Measurements from ENCODE around the gene BRPF3. TPM values are rescaled to one million over a fixed set of nuclear protein-coding genes. Genes with fewer than 3 reads are reported as not detected.

Gene BRPF3
- total and polyA plus RNA-seq, 9 of the 15 experiments (the other 6 are each of a cell fraction or from before 2014, with no cell fraction given) = 2.2 to 19.3 (median 8.0) TPM

DNA sequence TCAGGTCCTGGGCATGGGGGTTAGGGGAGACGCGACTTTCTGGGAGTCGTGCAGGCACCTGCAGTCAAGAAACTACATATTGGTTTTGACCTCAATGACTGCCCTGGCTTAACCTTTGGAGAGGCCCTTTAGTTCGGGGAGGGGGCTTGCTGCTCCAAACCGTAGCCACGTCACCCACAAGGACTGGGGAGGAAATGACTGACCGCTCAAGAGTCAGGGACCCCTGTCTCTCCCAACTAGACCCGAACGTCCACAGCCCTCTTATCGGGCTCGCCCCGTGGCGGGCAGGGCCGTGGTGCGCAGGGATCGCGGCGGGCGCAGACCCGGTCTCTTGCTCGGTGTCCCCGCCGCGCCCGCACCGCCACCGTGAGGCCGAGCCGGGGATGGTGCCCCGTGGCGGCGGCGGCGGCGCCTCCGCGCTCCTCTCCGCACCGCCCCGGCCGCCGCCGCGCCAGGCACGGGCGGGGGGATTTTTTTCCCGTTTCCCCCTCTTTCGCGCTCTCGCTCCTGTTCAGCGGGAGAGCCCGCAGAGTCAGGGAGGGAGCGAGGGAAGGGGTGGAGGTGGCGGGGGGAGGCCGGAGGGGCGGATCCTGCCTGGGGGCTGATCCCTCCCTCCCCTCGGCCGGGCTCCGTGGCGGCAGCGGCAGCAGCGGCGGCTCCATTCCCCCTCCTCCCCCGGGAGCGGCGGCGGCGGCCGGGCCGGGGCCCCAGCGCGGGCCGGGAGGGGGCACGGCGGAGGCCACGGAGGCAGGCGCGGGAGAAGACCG lies at the start of gene BRPF3 (continued):
- TF ChIP-seq PCBP1 (IDR thresholded peaks at IDR 0.05; ENCODE audit: low read depth, low read length, poor library complexity, severe bottlenecking) (peak; percentile 82), HDAC3 (IDR thresholded peaks at IDR 0.05; ENCODE audit: borderline replicate concordance, partially characterized antibody) (no peak), ZKSCAN3 (CRISPR knock-in tag; IDR thresholded peaks at IDR 0.05) (no peak), CHD4 (IDR thresholded peaks at IDR 0.05; ENCODE audit: insufficient read depth, insufficient replicate concordance, low read depth, low read length, poor library complexity, severe bottlenecking) (no peak), ZNF232 (CRISPR knock-in tag; IDR thresholded peaks at IDR 0.05) (no peak), ETS2 (tag; IDR thresholded peaks at IDR 0.05; ENCODE audit: borderline replicate concordance, poor library complexity, severe bottlenecking) (no peak), MTA2 (IDR thresholded peaks at IDR 0.05; ENCODE audit: low read depth) (no peak), NR2C1 (IDR thresholded peaks at IDR 0.05) (no peak), NR2C1 (tag; IDR thresholded peaks at IDR 0.05) (no peak), SAFB2 (IDR thresholded peaks at IDR 0.05; ENCODE audit: borderline replicate concordance, low read depth, low read length, severe bottlenecking) (no peak), KLF13 (tag; IDR thresholded peaks at IDR 0.05; ENCODE audit: borderline replicate concordance, low read depth) (no peak), PBX2 (CRISPR knock-in tag; IDR thresholded peaks at IDR 0.05; ENCODE audit: low read depth) (no peak), PBX2 (tag; conservative IDR thresholded peaks at IDR 0.05; ENCODE audit: low read depth) (no peak), ZNF780A (CRISPR knock-in tag; IDR thresholded peaks at IDR 0.05) (no peak), FOXK2 (conservative IDR thresholded peaks at IDR 0.05 in 1 of 2, IDR thresholded peaks at IDR 0.05 in 1 of 2; ENCODE audit: low read depth in 2 of 2) (no peak), TOE1 (IDR thresholded peaks at IDR 0.05; ENCODE audit: borderline replicate concordance) (no peak), TOE1 (CRISPR knock-in tag; IDR thresholded peaks at IDR 0.05; ENCODE audit: borderline replicate concordance, low read depth) (no peak), ZC3H4 (CRISPR knock-in tag; IDR thresholded peaks at IDR 0.05; ENCODE audit: borderline replicate concordance) (peak; percentile 46; the same call in 1 of the 2 replicates), ZFP30 (CRISPR knock-in tag; IDR thresholded peaks at IDR 0.05; ENCODE audit: borderline replicate concordance) (no peak), NEUROD1 (IDR thresholded peaks at IDR 0.05; ENCODE audit: borderline replicate concordance, low read depth, low read length, partially characterized antibody) (peak; percentile 25), SRSF9 (IDR thresholded peaks at IDR 0.05; ENCODE audit: borderline replicate concordance, low read depth, low read length) (no peak), MCM5 (IDR thresholded peaks at IDR 0.05; ENCODE audit: low read depth) (no peak), CEBPG (CRISPR knock-in tag; IDR thresholded peaks at IDR 0.05) (no peak), CEBPG (tag; conservative IDR thresholded peaks at IDR 0.05 in 1 of 2, IDR thresholded peaks at IDR 0.05 in 1 of 2) (no peak), GATAD2A (IDR thresholded peaks at IDR 0.05) (no peak), SRSF7 (optimal IDR thresholded peaks at IDR 0.05; ENCODE audit: low read depth, low read length) (no peak), ZNF217 (CRISPR knock-in tag; IDR thresholded peaks at IDR 0.05) (no peak)
